Endothelial cell of umbilical vein (primary cell): ENCODE data around the gene NANOS1. TPM values are rescaled to one million over a fixed set of nuclear protein-coding genes. Genes with fewer than 3 reads are reported as not detected.

Experiments used
- BruUV-seq: library from RNA; stranded (reverse); fragments of 400-500 nt; replicated peaks from 2 replicates; lab custom pipeline; 2021; lab: Mats Ljungman, UMichigan
- CTCF ChIA-PET: fragments of 300-600, 350-600 bp; sonication (Branson Sonifier 250); formaldehyde crosslinking; loops from one replicate; lab custom pipeline; 2021; ENCODE audit warnings: antibody characterized with exemption, inconsistent platforms; lab: Charles Lee
- POLR2A ChIA-PET: fragments of 300-600, 350-600 bp; sonication (Branson Sonifier 250); formaldehyde crosslinking; loops from one replicate; lab custom pipeline; 2021; ENCODE audit warnings: antibody characterized with exemption, inconsistent platforms; lab: Charles Lee
- DNase-seq: peaks from one replicate; pipeline ENCODE4 v3.0.0-alpha.2; 2011; ENCODE audit warnings: low read depth, low spot score
- FAIRE-seq: peaks from 2 replicates; lab custom pipeline; 2011; peaks lifted over from hg19 to GRCh38; lab: Jason Lieb, UNC
- H2AFZ ChIP-seq: 2 replicates; pipeline ENCODE4 v1.6.0; 2012; ENCODE audit warnings: low read depth, low read length, control low read depth, inconsistent platforms
- H3K27ac ChIP-seq: 2 replicates; pipeline ENCODE4 v1.5.1; 2011; ENCODE audit warnings: low read depth, mild to moderate bottlenecking, control low read depth, low read length, moderate library complexity; ENCODE audit not compliant: insufficient read depth
- H3K27me3 ChIP-seq, 2 experiments: 2 replicates each; pipeline versions ENCODE4 v1.6.0 to v1.6.1; 2011; ENCODE audit warnings: low read length in 2 of 2, mixed read lengths in 1 of 2; ENCODE audit not compliant: control insufficient read depth in 2 of 2, insufficient read depth in 2 of 2
- H3K36me3 ChIP-seq, 2 experiments: 2 replicates in 1 of 2; 3 replicates in 1 of 2; pipeline ENCODE4 v1.5.1; 2011; ENCODE audit warnings: low read length in 2 of 2, mild to moderate bottlenecking in 1 of 2, moderate library complexity in 1 of 2; ENCODE audit not compliant: control insufficient read depth in 2 of 2, insufficient read depth in 2 of 2; ENCODE audit errors: extremely low read depth in 1 of 2
- H3K4me1 ChIP-seq: 3 replicates; pipeline ENCODE4 v1.5.1; 2011; ENCODE audit warnings: mild to moderate bottlenecking, low read length; ENCODE audit not compliant: control insufficient read depth, insufficient read depth; ENCODE audit errors: extremely low read depth
- H3K4me2 ChIP-seq: 2 replicates; pipeline ENCODE4 v1.6.1; 2011; ENCODE audit warnings: low read length, control low read depth, mixed read lengths; ENCODE audit not compliant: insufficient read depth
- H3K4me3 ChIP-seq, 3 experiments: fragments of 200-600 bp in 1 of 3; sonication (generic), shearing (Covaris generic) in 1 of 3; replicated peaks in 1 of 3; 2 replicates each; pipeline ENCODE4 v1.5.1; 2011 to 2016; ENCODE audit warnings: control low read depth in 3 of 3, low read length in 3 of 3, mild to moderate bottlenecking in 2 of 3, inconsistent platforms in 1 of 3, low read depth in 1 of 3, moderate library complexity in 1 of 3; ENCODE audit not compliant: insufficient read depth in 1 of 3
- H3K79me2 ChIP-seq: 2 replicates; pipeline ENCODE4 v1.6.0; 2012; ENCODE audit warnings: low read length, inconsistent platforms; ENCODE audit not compliant: control insufficient read depth, insufficient read depth
- H3K9ac ChIP-seq: replicated peaks from 2 replicates; pipeline ENCODE3; 2011; ENCODE audit warnings: low read length, control low read depth; ENCODE audit not compliant: insufficient read depth; ENCODE audit errors: extremely low read depth
- H3K9me1 ChIP-seq: replicated peaks from 3 replicates; pipeline ENCODE4 v1.6.0; 2011; ENCODE audit warnings: mild to moderate bottlenecking, low read length; ENCODE audit not compliant: control insufficient read depth, insufficient read depth; ENCODE audit errors: extremely low read depth
- H3K9me3 ChIP-seq: replicated peaks from 2 replicates; pipeline ENCODE4 v1.5.1; 2012; ENCODE audit warnings: low read length, inconsistent platforms; ENCODE audit not compliant: control insufficient read depth, insufficient read depth
- H4K20me1 ChIP-seq: replicated peaks from 2 replicates; pipeline ENCODE3; 2011; ENCODE audit warnings: mild to moderate bottlenecking, low read length; ENCODE audit not compliant: control insufficient read depth, insufficient read depth; ENCODE audit errors: extremely low read depth
- EZH2 ChIP-seq: IDR thresholded peaks from 2 replicates; pipeline ENCODE4 v1.6.1; 2012; ENCODE audit warnings: borderline replicate concordance, low read depth, mild to moderate bottlenecking, moderate library complexity, low read length, inconsistent platforms; ENCODE audit not compliant: severe bottlenecking
- FOS ChIP-seq: IDR thresholded peaks from 2 replicates; pipeline ENCODE4 v1.6.1; 2011; ENCODE audit warnings: mild to moderate bottlenecking, low read length, moderate library complexity, borderline replicate concordance; ENCODE audit not compliant: insufficient read depth
- GATA2 ChIP-seq: IDR thresholded peaks from 2 replicates; pipeline ENCODE4 v1.7.0; 2011; ENCODE audit warnings: low read depth, mild to moderate bottlenecking, moderate library complexity, mixed read lengths, low read length; ENCODE audit not compliant: insufficient read length, insufficient read depth
- JUN ChIP-seq: IDR thresholded peaks from 2 replicates; pipeline ENCODE4 v1.6.1; 2011; ENCODE audit warnings: borderline replicate concordance, low read depth; ENCODE audit not compliant: insufficient read length, insufficient read depth
- MYC ChIP-seq: IDR thresholded peaks from one replicate; pipeline ENCODE4 v1.6.1; 2011; ENCODE audit warnings: mild to moderate bottlenecking, low read depth, low read length
- POLR2A ChIP-seq: IDR thresholded peaks from 2 replicates; pipeline ENCODE4 v1.6.1; 2012; ENCODE audit warnings: low read depth, mild to moderate bottlenecking, control low read depth, low read length
- POLR2AphosphoS5 ChIP-seq: IDR thresholded peaks from 2 replicates; pipeline ENCODE4 v1.6.1; 2012; ENCODE audit warnings: low read depth, mild to moderate bottlenecking, control low read depth, low read length, moderate library complexity; ENCODE audit not compliant: insufficient read depth
- dilution Hi-C: fragments of 300-500 bp; cut with MboI; formaldehyde crosslinking; loops from one replicate; pipeline ENCODE4 v1.15.0; 2019; ENCODE audit warnings: low sequenced_read_pairs; ENCODE audit not compliant: extremely low pct_ligation_motif_present
- intact Hi-C: fragments of 100-400 bp; cut with micrococcal nuclease; formaldehyde crosslinking; loops from one replicate; pipeline ENCODE4 v1.10.0; 2022
- polyA plus RNA-seq, 4 experiments: library from polyadenylated mRNA; depleted of rRNA in 3 of 4; stranded (reverse) in 3 of 4; unstranded in 1 of 4; fragments of >200 nt; gene quantifications; 2 replicates each; pipeline versions ENCODE4 v1.2.1 to v1.2.3, GENCODE V29; 2011 to 2012; ENCODE audit warnings: missing spikeins in 1 of 4
- total RNA-seq: library from RNA; stranded (reverse); gene quantifications from 2 replicates; pipeline ENCODE4 v1.2.3, GENCODE V29; 2021
- TF ChIP-seq, protein P1 (sequence below): IDR thresholded peaks from 2 replicates; pipeline ENCODE4 v1.6.1; 2011; ENCODE audit not compliant: insufficient read depth, insufficient read length
- TF ChIP-seq, protein P2 (sequence below), 2 donors: IDR thresholded peaks; 1 replicate in 1 of 2; 2 replicates in 1 of 2; pipeline ENCODE4 v1.5.1; 2011; ENCODE audit warnings: low read length in 2 of 2, mild to moderate bottlenecking in 2 of 2, moderate library complexity in 2 of 2, control low read depth in 1 of 2, inconsistent platforms in 1 of 2, low read depth in 1 of 2; ENCODE audit not compliant: insufficient read depth in 1 of 2; ENCODE audit errors: extremely low read depth in 1 of 2

Gene NANOS1
- total and polyA plus RNA-seq, 2 donors (not counting 3 experiments of a cell fraction or from before 2014, with no cell fraction given), result 0.29 to 0.40 TPM

DNA sequence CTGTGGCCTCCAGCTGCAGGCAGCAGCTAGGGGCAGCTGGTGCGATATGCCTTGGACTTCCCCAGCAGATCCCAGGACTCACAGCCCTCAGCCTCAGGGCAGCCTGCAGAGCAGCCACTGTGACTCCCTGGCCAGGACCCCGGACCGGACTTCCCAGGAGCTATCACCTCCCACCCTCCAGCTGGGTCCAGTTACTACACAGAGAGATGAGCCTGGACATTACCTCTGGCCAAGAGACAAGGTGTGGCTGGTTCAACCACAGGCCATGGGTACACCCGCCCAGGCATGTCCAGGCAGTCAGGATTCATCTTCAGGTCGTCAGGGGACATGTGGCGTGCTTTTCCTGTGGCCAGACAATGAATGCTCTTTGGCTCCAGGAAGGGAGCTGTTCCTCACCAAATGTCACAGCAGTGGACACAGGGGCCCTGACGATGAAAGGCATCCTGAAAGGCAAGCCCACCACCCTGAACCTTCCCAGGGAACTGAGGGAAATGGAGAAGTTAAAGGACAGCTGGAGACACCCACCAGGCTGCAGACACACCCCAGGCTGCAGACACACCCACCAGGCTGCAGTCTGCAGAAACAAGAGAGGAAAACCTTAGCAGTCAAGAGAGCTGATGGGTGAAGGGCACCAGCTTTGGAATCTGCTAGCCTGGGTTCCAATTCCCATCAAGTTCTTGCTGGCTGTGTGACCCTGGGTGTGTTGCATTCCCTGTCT lies 25.8 kb upstream of the NANOS1 start:
- H3K9ac ChIP-seq, result no peak overlapping the region
- intact Hi-C loops (no loop called here), dilution Hi-C loops (no loop called here)
- TF ChIP-seq, protein P1, sequence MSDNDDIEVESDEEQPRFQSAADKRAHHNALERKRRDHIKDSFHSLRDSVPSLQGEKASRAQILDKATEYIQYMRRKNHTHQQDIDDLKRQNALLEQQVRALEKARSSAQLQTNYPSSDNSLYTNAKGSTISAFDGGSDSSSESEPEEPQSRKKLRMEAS, result no peak
- TF ChIP-seq FOS, result no peak
- TF ChIP-seq, protein P2, sequence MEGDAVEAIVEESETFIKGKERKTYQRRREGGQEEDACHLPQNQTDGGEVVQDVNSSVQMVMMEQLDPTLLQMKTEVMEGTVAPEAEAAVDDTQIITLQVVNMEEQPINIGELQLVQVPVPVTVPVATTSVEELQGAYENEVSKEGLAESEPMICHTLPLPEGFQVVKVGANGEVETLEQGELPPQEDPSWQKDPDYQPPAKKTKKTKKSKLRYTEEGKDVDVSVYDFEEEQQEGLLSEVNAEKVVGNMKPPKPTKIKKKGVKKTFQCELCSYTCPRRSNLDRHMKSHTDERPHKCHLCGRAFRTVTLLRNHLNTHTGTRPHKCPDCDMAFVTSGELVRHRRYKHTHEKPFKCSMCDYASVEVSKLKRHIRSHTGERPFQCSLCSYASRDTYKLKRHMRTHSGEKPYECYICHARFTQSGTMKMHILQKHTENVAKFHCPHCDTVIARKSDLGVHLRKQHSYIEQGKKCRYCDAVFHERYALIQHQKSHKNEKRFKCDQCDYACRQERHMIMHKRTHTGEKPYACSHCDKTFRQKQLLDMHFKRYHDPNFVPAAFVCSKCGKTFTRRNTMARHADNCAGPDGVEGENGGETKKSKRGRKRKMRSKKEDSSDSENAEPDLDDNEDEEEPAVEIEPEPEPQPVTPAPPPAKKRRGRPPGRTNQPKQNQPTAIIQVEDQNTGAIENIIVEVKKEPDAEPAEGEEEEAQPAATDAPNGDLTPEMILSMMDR (IDR thresholded peaks at IDR 0.05; ENCODE audit: extremely low read depth in 1 of 2, insufficient read depth in 1 of 2, low read depth in 1 of 2, low read length in 2 of 2), result no peak
- TF ChIP-seq MYC, result no peak
- no peak for TF ChIP-seq JUN
- TF ChIP-seq GATA2, result no peak
- TF ChIP-seq POLR2AphosphoS5, result no peak
- TF ChIP-seq POLR2A, result no peak
- no peak for TF ChIP-seq EZH2
- no peak for FAIRE-seq
- BruUV-seq, result no TSS peak
- ChIA-PET CTCF (interaction anchor here (0.8 kb wide), 1 partner anchor 13 kb away, joined by 3 read pairs; no protein-coding TSS in a partner anchor), POLR2A (no interaction called here)
- no peak overlapping the region for H3K4me2 ChIP-seq
- H3K79me2 ChIP-seq, result no peaks in the 10 kb centered on the region
- no peak for DNase-seq
- no peaks in the 10 kb centered on the region for H3K36me3 ChIP-seq
- H3K27me3 ChIP-seq, result no peaks in the 10 kb centered on the region
- H3K4me3 ChIP-seq, result no peak overlapping the region
- H3K9me3 ChIP-seq, result no peaks in the 10 kb centered on the region
- no peaks in the 10 kb centered on the region for H4K20me1 ChIP-seq
- no peak overlapping the region for H3K27ac ChIP-seq
- no peak overlapping the region for H2AFZ ChIP-seq
- no peaks in the 10 kb centered on the region for H3K9me1 ChIP-seq
- H3K4me1 ChIP-seq, result peaks cover 4% of the 10 kb centered on the region
